HepG2 (cell line): ENCODE results near the gene POU6F2. TPM values are rescaled to one million over a fixed set of nuclear protein-coding genes. Genes with fewer than 3 reads are reported as not detected.

Source experiments
- ATAC-seq: fragments of 200-7000 bp; cut with Tn5 transposase; 3 replicates; pipeline ENCODE4 v1.9.1; 2020; ENCODE audit warnings: mild to moderate bottlenecking, moderate library complexity
- BruUV-seq: library from RNA; stranded (reverse); fragments of 400-500 nt; replicated peaks from 2 replicates; lab custom pipeline; 2021; lab: Mats Ljungman, UMichigan
- CTCF ChIA-PET: fragments of 300-600 bp; formaldehyde crosslinking; extraction: SDS; loops from one replicate; lab custom pipeline; 2021; ENCODE audit warnings: low total read pairs, inconsistent platforms, low intra/inter-chr PET ratio; lab: Yijun Ruan, JAX
- POLR2A ChIA-PET: fragments of 350-600 bp; sonication (Branson Sonifier 250); formaldehyde crosslinking; loops from one replicate; lab custom pipeline; 2020; ENCODE audit warnings: antibody characterized with exemption, inconsistent platforms; lab: Yijun Ruan, JAX
- DNase-seq: peaks from one replicate; pipeline ENCODE4 v3.0.0-alpha.2; 2015; ENCODE audit warnings: low spot score
- FAIRE-seq: peaks from 3 replicates; lab custom pipeline; 2011; peaks lifted over from hg19 to GRCh38; lab: Jason Lieb, UNC
- H2AFZ ChIP-seq: one replicate; pipeline ENCODE4 v1.6.1; 2011; ENCODE audit warnings: low read length, inconsistent platforms
- H3K27ac ChIP-seq: fragments of 300-600 bp; 3 replicates; pipeline ENCODE4 v1.8.0; 2011; ENCODE audit warnings: mixed run types, mild to moderate bottlenecking, mixed read lengths, low read length, inconsistent platforms; ENCODE audit not compliant: insufficient read depth; ENCODE audit errors: extremely low read length
- H3K27me3 ChIP-seq, 2 experiments: fragments of 200-600 bp in 1 of 2; 2 replicates in 1 of 2; 3 replicates in 1 of 2; pipeline versions ENCODE4 v1.6.0 to v1.8.0; 2011; ENCODE audit warnings: low read length in 2 of 2, mild to moderate bottlenecking in 2 of 2, moderate library complexity in 2 of 2, inconsistent platforms in 1 of 2; ENCODE audit not compliant: insufficient read depth in 2 of 2, control insufficient read depth in 1 of 2
- H3K36me3 ChIP-seq, 2 experiments: fragments of 200-600 bp in 1 of 2; replicated peaks in 1 of 2; 2 replicates in 1 of 2; 3 replicates in 1 of 2; pipeline versions ENCODE4 v1.5.1 to v1.8.0; 2011; ENCODE audit warnings: low read length in 2 of 2, inconsistent platforms in 1 of 2; ENCODE audit not compliant: insufficient read depth in 2 of 2, control insufficient read depth in 1 of 2
- H3K4me1 ChIP-seq: 2 replicates; pipeline ENCODE4 v1.5.1; 2012; ENCODE audit warnings: low read length, inconsistent platforms; ENCODE audit not compliant: insufficient read depth
- H3K4me2 ChIP-seq: 2 replicates; pipeline ENCODE4 v1.6.0; 2011; ENCODE audit warnings: low read depth, low read length, inconsistent platforms
- H3K4me3 ChIP-seq, 3 experiments: fragments of 200-600 bp in 1 of 3; sonication (generic), shearing (Covaris generic) in 1 of 3; replicated peaks in 1 of 3; 2 replicates each; pipeline ENCODE4 v1.5.1; 2011 to 2016; ENCODE audit warnings: low read length in 3 of 3, inconsistent platforms in 2 of 3, low read depth in 2 of 3, mild to moderate bottlenecking in 2 of 3, control low read depth in 1 of 3, mixed read lengths in 1 of 3; ENCODE audit not compliant: insufficient read depth in 1 of 3
- H3K79me2 ChIP-seq: one replicate; pipeline ENCODE4 v1.6.1; 2011; ENCODE audit warnings: low read length, inconsistent platforms; ENCODE audit not compliant: insufficient read depth
- H3K9ac ChIP-seq: 2 replicates; pipeline ENCODE4 v1.6.0; 2011; ENCODE audit warnings: mild to moderate bottlenecking, low read depth, low read length, inconsistent platforms; ENCODE audit not compliant: insufficient read depth
- H3K9me3 ChIP-seq: 2 replicates; pipeline ENCODE4 v1.5.1; 2012; ENCODE audit warnings: mild to moderate bottlenecking, low read length
- H4K20me1 ChIP-seq: 2 replicates; pipeline ENCODE4 v1.6.0; 2011; ENCODE audit warnings: inconsistent platforms, mild to moderate bottlenecking, low read length, moderate library complexity; ENCODE audit not compliant: insufficient read depth
- ARID2 ChIP-seq: sonication (generic); formaldehyde crosslinking; IDR thresholded peaks from 2 replicates; pipeline ENCODE4 v1.8.1; 2022; ENCODE audit warnings: mild to moderate bottlenecking, missing genetic modification reagents, borderline replicate concordance
- CREB1 ChIP-seq, 2 experiments: fragments of 450-650 bp in 1 of 2; IDR thresholded peaks; 2 replicates each; pipeline ENCODE4 v1.6.1; 2016 to 2017; ENCODE audit warnings: control low read depth in 1 of 2, mild to moderate bottlenecking in 1 of 2, missing compliant biosample characterization in 1 of 2, missing genetic modification characterization in 1 of 2
- HINFP ChIP-seq: sonication (generic); formaldehyde crosslinking; IDR thresholded peaks from 2 replicates; pipeline ENCODE4 v1.4.0; 2020; ENCODE audit warnings: low read depth, mild to moderate bottlenecking, missing genetic modification reagents
- NONO ChIP-seq, 2 experiments: fragments of 450-650 bp in 1 of 2; sonication (generic) in 1 of 2; formaldehyde crosslinking in 1 of 2; IDR thresholded peaks in 1 of 2; conservative IDR thresholded peaks in 1 of 2; 2 replicates each; pipeline versions ENCODE4 v1.6.1 to v1.8.0; 2017 to 2022; ENCODE audit warnings: mild to moderate bottlenecking in 1 of 2, missing genetic modification reagents in 1 of 2, moderate library complexity in 1 of 2
- PAF1 ChIP-seq: IDR thresholded peaks from 2 replicates; pipeline ENCODE4 v1.6.1; 2016; ENCODE audit warnings: missing genetic modification reagents, missing compliant biosample characterization
- SIN3B ChIP-seq: fragments of 150-350 bp; IDR thresholded peaks from 2 replicates; pipeline ENCODE4 v1.6.1; 2014; ENCODE audit warnings: low read length
- SRSF1 ChIP-seq: fragments of 200-400 bp; formaldehyde crosslinking; optimal IDR thresholded peaks from 2 replicates; pipeline ENCODE3; 2017; ENCODE audit warnings: mild to moderate bottlenecking, low read depth, low read length, moderate library complexity
- THYN1 ChIP-seq: sonication (generic); formaldehyde crosslinking; IDR thresholded peaks from 2 replicates; pipeline ENCODE4 v1.8.1; 2023; ENCODE audit warnings: low read depth, mild to moderate bottlenecking, moderate library complexity, missing genetic modification reagents, borderline replicate concordance
- ZNF33A ChIP-seq: sonication (generic); formaldehyde crosslinking; IDR thresholded peaks from 2 replicates; pipeline ENCODE4 v1.5.1; 2020; ENCODE audit warnings: missing genetic modification reagents, mild to moderate bottlenecking, moderate library complexity, borderline replicate concordance
- ZNF510 ChIP-seq: sonication (generic); formaldehyde crosslinking; IDR thresholded peaks from 2 replicates; pipeline ENCODE4 v1.4.0; 2020; ENCODE audit warnings: low read depth, mild to moderate bottlenecking, missing genetic modification reagents
- WGBS: methylation state at CpG from one replicate; pipeline ENCODE4 v1.1.6; 2017; ENCODE audit warnings: low lambda C conversion rate; 5-methylcytosine and 5-hydroxymethylcytosine counted together
- in situ Hi-C: cut with HindIII; loops from 2 replicates; pipeline ENCODE4 v1.10.0; 2017; ENCODE audit warnings: low pct_unique_long_range_greater_than_20kb; ENCODE audit not compliant: extremely low pct_ligation_motif_present
- intact Hi-C: fragments of 100-400 bp; cut with micrococcal nuclease; formaldehyde crosslinking; loops from one replicate; pipeline ENCODE4 v1.10.0; 2022; ENCODE audit not compliant: unreplicated experiment
- polyA plus RNA-seq, 8 experiments: library from polyadenylated mRNA; depleted of rRNA in 3 of 8; stranded (reverse) in 7 of 8; unstranded in 1 of 8; fragments of >200 nt; fragmentation: Illumina TruSeq in 4 of 8; extraction: Trizol in 4 of 8; gene quantifications; 2 replicates each; pipeline versions ENCODE4 v1.2.1 to v1.2.3, GENCODE V29; 2011 to 2016; ENCODE audit warnings: low read depth in 4 of 8, missing spikeins in 1 of 8, mixed read lengths in 1 of 8; ENCODE audit not compliant: insufficient read depth in 1 of 8
- total RNA-seq, 5 experiments: library from RNA; depleted of rRNA; stranded (reverse); fragments of >200 nt; fragmentation: Illumina TruSeq; extraction: Trizol; gene quantifications; 2 replicates each; pipeline ENCODE4 v1.2.3, GENCODE V29; 2016; ENCODE audit warnings: low read depth in 1 of 5
- TF ChIP-seq, protein P1 (sequence below): sonication (generic); formaldehyde crosslinking; IDR thresholded peaks from 2 replicates; pipeline ENCODE4 v1.5.1; 2020; ENCODE audit warnings: mild to moderate bottlenecking, missing genetic modification reagents
- TF ChIP-seq, protein P2 (sequence below): sonication (generic); formaldehyde crosslinking; IDR thresholded peaks from 2 replicates; pipeline ENCODE4 v1.4.0; 2020; ENCODE audit warnings: missing genetic modification reagents, borderline replicate concordance

The POU6F2 gene
- total and polyA plus RNA-seq, 2 of the 13 experiments (the other 11 are each of a cell fraction or from before 2014, with no cell fraction given): not detected

GRCh38 chr7:39127058-39127457, 149.3 kb downstream of the POU6F2 start:
- in situ Hi-C loops (no loop called here), intact Hi-C loops (no loop called here)
- POLR2A ChIA-PET: no interaction called here
- Histone ChIP-seq H3K79me2 (no peaks in the 10 kb centered on the region), H3K9me3 (no peaks in the 10 kb centered on the region), H3K27me3 (peaks cover 0 to 10% of the 10 kb centered on the region in 2 experiments; a peak in 2 of 5 replicates), H2AFZ (no peak overlapping the region), H3K36me3 (no peaks in the 10 kb centered on the region), H4K20me1 (no peaks in the 10 kb centered on the region), H3K4me3 (no peak overlapping the region), H3K4me1 (no peaks in the 10 kb centered on the region), H3K9ac (no peak overlapping the region), H3K27ac (no peak overlapping the region), H3K4me2 (no peak overlapping the region)
- CTCF ChIA-PET: no interaction called here
- 0% methylated on average over 3 of the region's 3 CpGs for WGBS
- ATAC-seq (no peak), DNase-seq (no peak), FAIRE-seq (no peak)
- no TSS peak for BruUV-seq
- TF ChIP-seq ARID2 (CRISPR knock-in tag) (no peak), PAF1 (no peak), NONO (IDR thresholded peaks at IDR 0.05) (no peak), NONO (CRISPR knock-in tag; conservative IDR thresholded peaks at IDR 0.05) (no peak), CREB1 (IDR thresholded peaks at IDR 0.05) (no peak), CREB1 (CRISPR knock-in tag; IDR thresholded peaks at IDR 0.05) (no peak), ZNF33A (CRISPR knock-in tag) (no peak), SIN3B (no peak), SRSF1 (no peak), ZNF510 (CRISPR knock-in tag) (no peak), HINFP (CRISPR knock-in tag) (no peak), THYN1 (no peak)
- TF ChIP-seq, protein P1, sequence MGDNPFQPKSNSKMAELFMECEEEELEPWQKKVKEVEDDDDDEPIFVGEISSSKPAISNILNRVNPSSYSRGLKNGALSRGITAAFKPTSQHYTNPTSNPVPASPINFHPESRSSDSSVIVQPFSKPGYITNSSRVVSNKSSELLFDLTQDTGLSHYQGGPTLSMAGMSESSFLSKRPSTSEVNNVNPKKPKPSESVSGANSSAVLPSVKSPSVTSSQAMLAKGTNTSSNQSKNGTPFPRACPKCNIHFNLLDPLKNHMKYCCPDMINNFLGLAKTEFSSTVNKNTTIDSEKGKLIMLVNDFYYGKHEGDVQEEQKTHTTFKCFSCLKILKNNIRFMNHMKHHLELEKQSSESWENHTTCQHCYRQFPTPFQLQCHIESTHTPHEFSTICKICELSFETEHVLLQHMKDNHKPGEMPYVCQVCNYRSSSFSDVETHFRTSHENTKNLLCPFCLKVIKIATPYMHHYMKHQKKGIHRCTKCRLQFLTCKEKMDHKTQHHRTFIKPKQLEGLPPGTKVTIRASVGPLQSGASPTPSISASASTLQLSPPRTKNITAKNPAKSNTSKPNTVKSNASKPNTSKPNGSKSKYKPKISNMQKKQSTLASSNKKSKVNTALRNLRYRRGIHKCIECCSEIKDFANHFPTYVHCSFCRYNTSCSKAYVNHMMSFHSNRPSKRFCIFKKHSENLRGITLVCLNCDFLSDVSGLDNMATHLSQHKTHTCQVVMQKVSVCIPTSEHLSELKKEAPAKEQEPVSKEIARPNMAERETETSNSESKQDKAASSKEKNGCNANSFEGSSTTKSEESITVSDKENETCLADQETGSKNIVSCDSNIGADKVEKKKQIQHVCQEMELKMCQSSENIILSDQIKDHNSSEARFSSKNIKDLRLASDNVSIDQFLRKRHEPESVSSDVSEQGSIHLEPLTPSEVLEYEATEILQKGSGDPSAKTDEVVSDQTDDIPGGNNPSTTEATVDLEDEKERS (CRISPR knock-in tag): no peak
- TF ChIP-seq, protein P2, sequence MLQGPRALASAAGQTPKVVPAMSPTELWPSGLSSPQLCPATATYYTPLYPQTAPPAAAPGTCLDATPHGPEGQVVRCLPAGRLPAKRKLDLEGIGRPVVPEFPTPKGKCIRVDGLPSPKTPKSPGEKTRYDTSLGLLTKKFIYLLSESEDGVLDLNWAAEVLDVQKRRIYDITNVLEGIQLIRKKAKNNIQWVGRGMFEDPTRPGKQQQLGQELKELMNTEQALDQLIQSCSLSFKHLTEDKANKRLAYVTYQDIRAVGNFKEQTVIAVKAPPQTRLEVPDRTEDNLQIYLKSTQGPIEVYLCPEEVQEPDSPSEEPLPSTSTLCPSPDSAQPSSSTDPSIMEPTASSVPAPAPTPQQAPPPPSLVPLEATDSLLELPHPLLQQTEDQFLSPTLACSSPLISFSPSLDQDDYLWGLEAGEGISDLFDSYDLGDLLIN (CRISPR knock-in tag): no peak
